HG03064 (cell line): ENCODE results near the gene MSL1.

ENCODE experiments used
- ATAC-seq: cut with Tn5 transposase; IDR thresholded peaks from one replicate; pipeline ENCODE4 v1.9.1; 2021; ENCODE audit warnings: low read depth; ENCODE audit not compliant: unreplicated experiment

The MSL1 gene

GRCh38 chr17:40173091-40173777 lies 51.5 kb downstream of the MSL1 start:
- no peak for ATAC-seq

- no peak for ATAC-seq
These were observed 52.0 kb downstream of the MSL1 start for GRCh38 chr17:40173778-40174135.

- no peak for ATAC-seq
These were observed 52.7 kb downstream of the MSL1 start for GRCh38 chr17:40174514-40174913.

- ATAC-seq, result no peak
These were observed 54.4 kb downstream of the MSL1 start for GRCh38 chr17:40175928-40176753.

- ATAC-seq, result no peak
These were observed 55.0 kb downstream of the MSL1 start for GRCh38 chr17:40176754-40177110.

GRCh38 chr17:40177275-40177874 lies 55.6 kb downstream of the MSL1 start, which contains the start of gene RAPGEFL1:
TSS of gene RAPGEFL1 (plus strand) at chr17:40177470. CDS start at chr17:40177862, 392 bp downstream.
- no peak for ATAC-seq

GRCh38 chr17:40178021-40178601 lies 56.3 kb downstream of the MSL1 start:
- ATAC-seq, result no peak

GRCh38 chr17:40178660-40179059 lies 56.9 kb downstream of the MSL1 start:
- no peak for ATAC-seq

GRCh38 chr17:40179923-40180659 lies 58.3 kb downstream of the MSL1 start:
- no peak for ATAC-seq

- no peak for ATAC-seq
These were observed 58.9 kb downstream of the MSL1 start for GRCh38 chr17:40180694-40181093.

GRCh38 chr17:40181205-40181604 lies 59.4 kb downstream of the MSL1 start:
- no peak for ATAC-seq

- no peak for ATAC-seq
These were observed 60.8 kb downstream of the MSL1 start for GRCh38 chr17:40182606-40183005.
